OCI-LY1 (cell line): ENCODE measurements around the gene ALDH16A1.
A peak's percentile ranks its signal among the peaks of the same experiment; 100 is the strongest.
"Not testable (repeated sequence)": the region's sequence is repeated elsewhere in the genome, so short reads cannot be mapped to it uniquely, and the experiment has no call there.

ENCODE experiments used
- H2AFZ ChIP-seq: fragments of 200-600 bp; sonication (generic), shearing (Covaris generic); 2 replicates; pipeline ENCODE4 v1.6.0; 2014; ENCODE audit warnings: antibody characterized with exemption, mild to moderate bottlenecking, low read length
- H3F3A ChIP-seq: fragments of 200-600 bp; sonication (generic), shearing (Covaris generic); 2 replicates; pipeline ENCODE4 v1.6.0; 2014; ENCODE audit warnings: mild to moderate bottlenecking, antibody characterized with exemption, low read length, moderate library complexity; ENCODE audit not compliant: insufficient read depth
- H3K27ac ChIP-seq: fragments of 200-600 bp; sonication (generic); 2 replicates; pipeline ENCODE4 v1.5.1; 2014; ENCODE audit warnings: low read length, mixed run types, mild to moderate bottlenecking, low read depth; ENCODE audit not compliant: poor library complexity, severe bottlenecking
- H3K27me3 ChIP-seq: fragments of 200-600 bp; sonication (generic); 2 replicates; pipeline ENCODE4 v1.6.0; 2014; ENCODE audit warnings: antibody characterized with exemption, mild to moderate bottlenecking, low read length, moderate library complexity; ENCODE audit not compliant: insufficient read depth
- H3K36me3 ChIP-seq: fragments of 200-600 bp; sonication (generic); 2 replicates; pipeline ENCODE4 v1.6.1; 2014; ENCODE audit warnings: mild to moderate bottlenecking, antibody characterized with exemption, low read length, moderate library complexity, mixed read lengths; ENCODE audit not compliant: insufficient read depth
- H3K4me1 ChIP-seq: fragments of 200-600 bp; sonication (generic); 2 replicates; pipeline ENCODE4 v1.5.1; 2014; ENCODE audit warnings: mild to moderate bottlenecking, low read length, moderate library complexity; ENCODE audit not compliant: insufficient read depth, severe bottlenecking
- H3K4me2 ChIP-seq: fragments of 200-600 bp; sonication (generic), shearing (Covaris generic); 2 replicates; pipeline ENCODE4 v1.6.1; 2014; ENCODE audit warnings: low read length
- H3K4me3 ChIP-seq: fragments of 200-600 bp; sonication (generic); 2 replicates; pipeline ENCODE4 v1.5.1; 2014; ENCODE audit warnings: low read length, low read depth, mild to moderate bottlenecking, mixed read lengths; ENCODE audit not compliant: poor library complexity, severe bottlenecking
- H3K79me2 ChIP-seq: fragments of 200-600 bp; shearing (Covaris generic); 2 replicates; pipeline ENCODE4 v1.6.1; 2016; ENCODE audit warnings: mixed run types, low read length, mixed read lengths; ENCODE audit not compliant: insufficient read depth
- H3K9ac ChIP-seq: fragments of 200-600 bp; sonication (generic), shearing (Covaris generic); 2 replicates; pipeline ENCODE4 v1.6.1; 2014; ENCODE audit warnings: mild to moderate bottlenecking, low read length, mixed read lengths
- H3K9me2 ChIP-seq: fragments of 200-600 bp; sonication (generic), shearing (Covaris generic); 2 replicates; pipeline ENCODE4 v1.6.1; 2014; ENCODE audit warnings: low read depth, mild to moderate bottlenecking, low read length, mixed read lengths
- H3K9me3 ChIP-seq: fragments of 200-600 bp; shearing (Covaris generic); 2 replicates; pipeline ENCODE4 v1.6.1; 2014; ENCODE audit warnings: low read length, mixed read lengths
- H4K20me1 ChIP-seq: fragments of 200-600 bp; sonication (generic), shearing (Covaris generic); 2 replicates; pipeline ENCODE4 v1.6.0; 2016; ENCODE audit warnings: mild to moderate bottlenecking, low read length; ENCODE audit not compliant: insufficient read depth
- EZH2 ChIP-seq: fragments of 200-600 bp; sonication (generic), shearing (Covaris generic); IDR thresholded peaks from 2 replicates; pipeline ENCODE4 v1.8.0; 2017; ENCODE audit warnings: borderline replicate concordance, mixed run types, mild to moderate bottlenecking, antibody characterized with exemption, low read length, moderate library complexity, mixed read lengths
- TF ChIP-seq, protein P1 (sequence below): fragments of 200-600 bp; sonication (generic), shearing (Covaris generic); IDR thresholded peaks from 2 replicates; pipeline ENCODE4 v1.5.1; 2017; ENCODE audit warnings: mild to moderate bottlenecking, antibody characterized with exemption, low read length, moderate library complexity, mixed read lengths

Gene ALDH16A1

DNA sequence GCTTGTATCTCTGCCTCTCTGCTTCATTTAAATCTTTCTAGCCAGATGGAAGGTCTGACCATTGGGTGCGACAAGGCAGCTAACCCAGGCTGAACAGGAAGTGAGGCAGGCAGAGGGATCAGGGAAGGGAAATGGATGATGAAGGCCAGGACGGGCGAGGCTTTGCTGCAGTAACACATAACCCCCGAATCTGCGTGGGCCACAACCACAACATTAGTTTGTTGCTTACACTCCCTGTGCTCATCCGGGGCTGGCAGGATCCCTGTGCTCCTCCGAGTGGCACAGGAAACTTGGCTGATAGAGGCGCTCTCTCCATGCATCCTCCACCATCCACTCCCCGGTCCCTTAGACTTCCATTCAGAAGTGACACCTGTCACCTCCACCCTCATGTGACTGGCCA, 19.9 kb downstream of the ALDH16A1 start:
- Histone ChIP-seq H3K27me3 (no peaks in the 10 kb centered on the region), H4K20me1 (no peaks in the 10 kb centered on the region), H3K4me2 (no peak overlapping the region), H2AFZ (no peak overlapping the region), H3F3A (no peaks in the 10 kb centered on the region), H3K9me2 (no peaks in the 10 kb centered on the region), H3K36me3 (peaks cover 4% of the 10 kb centered on the region; the same call in 1 of the 2 replicates), H3K27ac (no peak overlapping the region), H3K4me3 (no peak overlapping the region), H3K9ac (no peak overlapping the region; the same call in 1 of the 2 replicates), H3K9me3 (no peaks in the 10 kb centered on the region), H3K4me1 (peaks cover 44% of the 10 kb centered on the region), H3K79me2 (no peaks in the 10 kb centered on the region)
- no peak for TF ChIP-seq EZH2

DNA sequence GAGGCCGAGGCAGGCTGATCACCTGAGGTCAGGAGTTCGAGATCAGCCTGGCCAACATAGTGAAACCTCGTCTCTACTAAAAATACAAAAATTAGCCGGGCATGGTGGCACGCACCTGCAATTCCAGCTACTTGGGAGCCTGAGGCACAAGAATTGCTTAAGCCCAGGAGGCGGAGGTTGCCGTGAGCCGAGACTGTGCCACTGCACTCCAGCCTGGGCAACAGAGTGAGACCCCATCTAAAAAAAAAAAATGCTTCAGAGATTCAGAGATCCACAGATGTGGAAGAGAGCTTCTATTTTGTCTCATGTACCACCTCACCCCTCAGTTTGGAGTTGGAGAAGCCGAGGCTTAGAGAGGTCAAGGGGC, 20.5 kb downstream of the ALDH16A1 start:
- Histone ChIP-seq H3K9ac (peak overlapping the region; percentile 74), H3K4me1 (peaks cover 44% of the 10 kb centered on the region), H3K4me3 (peak overlapping the region; percentile 69), H3K4me2 (peak overlapping the region; percentile 81), H3K27ac (peak overlapping the region; percentile 2)
- not testable (repeated sequence) for H3K79me2 ChIP-seq, H3K9me2 ChIP-seq, H3F3A ChIP-seq, H3K27me3 ChIP-seq, H2AFZ ChIP-seq, H4K20me1 ChIP-seq, H3K9me3 ChIP-seq, H3K36me3 ChIP-seq

DNA sequence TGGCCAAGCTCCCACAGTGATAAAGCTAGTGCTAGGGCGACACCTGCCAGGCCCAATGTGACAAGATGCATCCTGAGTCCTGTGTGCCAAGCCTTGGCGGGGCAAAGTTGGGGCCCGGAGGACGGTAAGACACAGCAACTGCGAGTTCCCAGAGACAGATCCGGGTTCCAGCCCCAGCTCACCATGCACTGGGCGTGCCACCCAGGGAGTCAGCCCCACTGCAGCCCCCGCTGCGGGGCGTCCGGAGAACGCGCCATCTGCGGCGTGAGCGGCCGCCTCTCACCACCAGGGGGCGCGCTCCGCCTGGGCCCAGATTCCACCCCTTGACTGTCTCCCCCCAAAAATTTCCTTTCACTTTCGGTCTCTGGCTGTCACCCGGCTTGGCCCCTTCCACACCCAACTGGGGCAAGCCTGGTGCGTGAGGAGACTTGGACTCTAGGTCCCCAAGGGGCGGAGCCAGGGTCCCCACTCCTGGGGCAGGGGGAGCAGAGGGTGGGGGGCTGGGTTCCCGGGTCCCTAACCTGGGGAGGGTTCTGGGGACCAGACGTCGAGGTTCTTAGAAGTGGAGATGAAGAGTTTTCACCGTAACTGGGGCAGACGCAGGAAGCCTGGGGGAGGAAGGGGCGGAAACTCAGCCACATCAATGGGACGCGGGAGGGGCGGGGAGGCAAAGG, 21.0 kb downstream of the ALDH16A1 start, which contains the start of gene FLT3LG:
Gene FLT3LG, plus strand, starts transcription at position 348 of the 674 bp plus-strand sequence. CDS start 425 bp downstream, outside the sequence.
- Histone ChIP-seq H4K20me1 (no peaks in the 10 kb centered on the region), H2AFZ (no peak within 1 kb of the TSS), H3K4me2 (peak within 1 kb of the TSS; percentile 81), H3K27me3 (no peaks in the 10 kb centered on the region), H3K9me2 (no peaks in the 10 kb centered on the region), H3K9me3 (no peaks in the 10 kb centered on the region), H3K27ac (peak within 1 kb of the TSS; percentile 45), H3F3A (no peaks in the 10 kb centered on the region), H3K4me3 (peak within 1 kb of the TSS; percentile 69), H3K36me3 (peaks cover 4% of the 10 kb centered on the region; the same call in 1 of the 2 replicates), H3K79me2 (no peaks in the 10 kb centered on the region), H3K9ac (peak within 1 kb of the TSS; percentile 74), H3K4me1 (peaks cover 44% of the 10 kb centered on the region)
- TF ChIP-seq EZH2 = no peak
- TF ChIP-seq, protein P1, sequence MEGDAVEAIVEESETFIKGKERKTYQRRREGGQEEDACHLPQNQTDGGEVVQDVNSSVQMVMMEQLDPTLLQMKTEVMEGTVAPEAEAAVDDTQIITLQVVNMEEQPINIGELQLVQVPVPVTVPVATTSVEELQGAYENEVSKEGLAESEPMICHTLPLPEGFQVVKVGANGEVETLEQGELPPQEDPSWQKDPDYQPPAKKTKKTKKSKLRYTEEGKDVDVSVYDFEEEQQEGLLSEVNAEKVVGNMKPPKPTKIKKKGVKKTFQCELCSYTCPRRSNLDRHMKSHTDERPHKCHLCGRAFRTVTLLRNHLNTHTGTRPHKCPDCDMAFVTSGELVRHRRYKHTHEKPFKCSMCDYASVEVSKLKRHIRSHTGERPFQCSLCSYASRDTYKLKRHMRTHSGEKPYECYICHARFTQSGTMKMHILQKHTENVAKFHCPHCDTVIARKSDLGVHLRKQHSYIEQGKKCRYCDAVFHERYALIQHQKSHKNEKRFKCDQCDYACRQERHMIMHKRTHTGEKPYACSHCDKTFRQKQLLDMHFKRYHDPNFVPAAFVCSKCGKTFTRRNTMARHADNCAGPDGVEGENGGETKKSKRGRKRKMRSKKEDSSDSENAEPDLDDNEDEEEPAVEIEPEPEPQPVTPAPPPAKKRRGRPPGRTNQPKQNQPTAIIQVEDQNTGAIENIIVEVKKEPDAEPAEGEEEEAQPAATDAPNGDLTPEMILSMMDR = peak; percentile 99

DNA sequence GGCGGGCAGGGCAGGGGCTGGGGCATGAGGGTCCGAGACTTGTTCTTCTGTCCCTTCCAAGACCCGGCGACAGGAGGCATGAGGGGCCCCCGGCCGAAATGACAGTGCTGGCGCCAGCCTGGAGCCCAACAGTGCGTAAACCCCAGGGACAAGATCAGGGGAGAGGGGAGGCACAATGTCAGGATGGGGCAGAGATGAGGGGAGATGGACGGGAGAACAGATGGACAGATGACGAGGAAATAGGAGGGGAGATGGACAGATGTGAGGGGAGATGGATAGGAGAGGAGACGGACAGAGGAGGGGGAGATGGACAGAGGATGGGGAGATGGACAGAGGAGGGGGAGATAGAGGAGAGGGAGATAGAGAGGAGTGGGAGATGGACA, 21.5 kb downstream of the ALDH16A1 start:
- peak overlapping the region; percentile 81 for H3K4me2 ChIP-seq
- no peak overlapping the region for H2AFZ ChIP-seq
- no peaks in the 10 kb centered on the region for H3K9me2 ChIP-seq
- no peaks in the 10 kb centered on the region for H3F3A ChIP-seq
- H3K27ac ChIP-seq = peak overlapping the region; percentile 16
- H3K4me3 ChIP-seq = peak overlapping the region; percentile 69
- no peak for TF ChIP-seq EZH2
- TF ChIP-seq, protein P1 = no peak
- H3K9ac ChIP-seq = peak overlapping the region; percentile 74
- H3K27me3 ChIP-seq = no peaks in the 10 kb centered on the region
- peaks cover 4% of the 10 kb centered on the region; the same call in 1 of the 2 replicates for H3K36me3 ChIP-seq
- no peaks in the 10 kb centered on the region for H4K20me1 ChIP-seq
- H3K79me2 ChIP-seq = no peaks in the 10 kb centered on the region
- H3K4me1 ChIP-seq = peaks cover 40% of the 10 kb centered on the region
- no peaks in the 10 kb centered on the region for H3K9me3 ChIP-seq
